Adrenal gland (tissue), 12 donors: ENCODE results near the gene CLDN20. TPM values are rescaled to one million over a fixed set of nuclear protein-coding genes. Genes with fewer than 3 reads are reported as not detected.
"Not testable (repeated sequence)": the region's sequence is repeated elsewhere in the genome, so short reads cannot be mapped to it uniquely, and the experiment has no call there.

Source experiments
- DNase-seq, 7 donors: peaks; one replicate each; pipeline ENCODE4 v3.0.0-alpha.2; 2019 to 2020
- H3K27ac ChIP-seq, 5 donors: fragments of 200-600 bp; sonication (generic) in 4 of 5; 1 replicate in 3 of 5; 2 replicates in 2 of 5; pipeline versions ENCODE4 v1.5.1 to v1.8.0; 2016 to 2020; ENCODE audit warnings: mild to moderate bottlenecking in 1 of 5
- H3K27me3 ChIP-seq: fragments of 200-600 bp; 2 replicates; pipeline ENCODE4 v1.8.0; 2021
- H3K36me3 ChIP-seq, 2 donors: fragments of 200-600 bp; replicated peaks in 1 of 2; 1 replicate in 1 of 2; 2 replicates in 1 of 2; pipeline versions ENCODE4 v1.5.1 to v1.8.0; 2018 to 2022
- H3K4me1 ChIP-seq, 2 donors: fragments of 200-600 bp; replicated peaks in 1 of 2; 1 replicate in 1 of 2; 2 replicates in 1 of 2; pipeline versions ENCODE4 v1.5.1 to v1.8.0; 2018 to 2021
- H3K4me3 ChIP-seq, 4 donors: fragments of 200-600 bp; sonication (generic) in 3 of 4; one replicate each; pipeline ENCODE4 v1.5.1; 2016 to 2018
- H3K9me3 ChIP-seq, 3 donors: fragments of 200-600 bp; sonication (generic) in 1 of 3; replicated peaks in 1 of 3; 1 replicate in 2 of 3; 2 replicates in 1 of 3; pipeline versions ENCODE4 v1.5.1 to v1.8.0; 2016 to 2021
- CTCF ChIP-seq, 6 experiments: fragments of 450-650 bp in 4 of 6; fragments of 200-600 bp in 2 of 6; sonication (generic) in 1 of 6; IDR thresholded peaks; 1 replicate in 5 of 6; 2 replicates in 1 of 6; pipeline versions ENCODE4 v1.5.1 to v1.8.0; 2016 to 2021; ENCODE audit warnings: antibody characterized with exemption in 6 of 6, mild to moderate bottlenecking in 2 of 6, moderate library complexity in 1 of 6
- POLR2A ChIP-seq, 2 donors: fragments of 450-650 bp; IDR thresholded peaks; one replicate each; pipeline ENCODE4 v1.6.1; 2017; ENCODE audit warnings: antibody characterized with exemption in 2 of 2, mild to moderate bottlenecking in 2 of 2, moderate library complexity in 1 of 2
- WGBS, 4 donors: extraction: QIAGEN DNeasy Blood & Tissue Kit in 2 of 4; methylation state at CpG; one replicate each; pipeline versions ENCODE4 v1.1.5 to v1.1.7; 2013 to 2017; 5-methylcytosine and 5-hydroxymethylcytosine counted together
- intact Hi-C, 2 donors: fragments of 100-400 bp; cut with DNase I; formaldehyde crosslinking; loops; one replicate each; pipeline versions ENCODE4 v1.14.1 to v1.15.0; 2022 to 2023
- polyA plus RNA-seq, 3 donors: library from polyadenylated mRNA; stranded (reverse); fragments of 200-250 nt in 2 of 3; fragments of 350-450 nt in 1 of 3; fragmentation: Illumina TruSeq in 1 of 3; extraction: RNeasy Lipid Tissue Mini Kit (QIAGEN cat#74804) in 1 of 3; gene quantifications; one replicate each; pipeline ENCODE4 v1.2.3, GENCODE V29; 2013 to 2014
- total RNA-seq, 9 donors: library from RNA; depleted of rRNA in 4 of 9; stranded (reverse); fragments of >200 nt in 4 of 9; fragments of 120-200 nt in 1 of 9; fragmentation: NEBNext Ultra II Directional in 1 of 9; extraction: Animal tissue kit (Norgen Biotek cat#: 25700) in 1 of 9; gene quantifications; one replicate each; pipeline versions ENCODE4 v1.1.0 to v1.2.4, GENCODE V29; 2013 to 2023
- donor health status: healthy with polysubstance abuse.
- donor health status: Bipolar disorder and iron deficiency.
- donor health status: DM: yes; HTN: yes; CAD: no.
- donor health status: DM: no; HTN: no; CAD: no.
- donor health status: DM: no; HTN: no; CAD: no.
- donor health status: DM: yes; HTN: yes; CAD: no.

Gene CLDN20
- total and polyA plus RNA-seq, 12 donors: not detected

GRCh38 chr6:155224618-155225017 is 39.2 kb upstream of the CLDN20 start:
- Histone ChIP-seq H3K36me3 (no peaks in the 10 kb centered on the region), H3K27me3 (no peaks in the 10 kb centered on the region), H3K4me3 (no peak overlapping the region), H3K27ac (no peak overlapping the region), H3K4me1 (no peaks in the 10 kb centered on the region), H3K9me3 (no peaks in the 10 kb centered on the region)
- WGBS, 4 donors: 92 to 95% (median 94%) methylated on average over 7 of the region's 7 CpGs
- DNase-seq: no peak
- TF ChIP-seq POLR2A (IDR thresholded peaks at IDR 0.05) (no peak), CTCF (IDR thresholded peaks at IDR 0.05) (no peak)
- intact Hi-C loops: no loop called here

DNA sequence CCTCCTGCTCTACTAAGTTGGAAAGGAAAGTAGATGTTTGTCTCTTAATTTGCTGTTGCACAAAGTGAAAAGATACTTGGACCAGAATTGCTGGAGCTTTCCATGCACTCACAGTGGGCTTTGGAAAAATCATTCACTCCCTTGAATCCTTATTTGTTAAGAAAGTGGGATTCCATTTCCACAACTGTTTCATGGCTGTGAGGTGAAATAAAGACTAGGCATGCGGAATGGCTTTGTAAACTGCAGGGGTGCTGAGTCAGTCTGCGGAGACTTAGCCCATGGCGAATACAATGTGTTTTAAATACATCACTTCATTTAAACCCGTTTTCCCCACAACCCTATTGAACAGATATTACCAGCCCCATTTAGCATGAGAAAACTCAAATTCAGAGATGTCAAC is 36.8 kb upstream of the CLDN20 start:
- TF ChIP-seq POLR2A (IDR thresholded peaks at IDR 0.05): no peak
- no peak for TF ChIP-seq CTCF (IDR thresholded peaks at IDR 0.05)
- intact Hi-C loops: no loop called here
- Histone ChIP-seq H3K27me3 (no peaks in the 10 kb centered on the region), H3K36me3 (no peaks in the 10 kb centered on the region), H3K4me3 (no peak overlapping the region), H3K9me3 (no peaks in the 10 kb centered on the region), H3K27ac (no peak overlapping the region), H3K4me1 (no peaks in the 10 kb centered on the region)
- 92 to 100% (median 95%) methylated on average over 4 of the region's 4 CpGs for WGBS, 4 donors
- no peak for DNase-seq

DNA sequence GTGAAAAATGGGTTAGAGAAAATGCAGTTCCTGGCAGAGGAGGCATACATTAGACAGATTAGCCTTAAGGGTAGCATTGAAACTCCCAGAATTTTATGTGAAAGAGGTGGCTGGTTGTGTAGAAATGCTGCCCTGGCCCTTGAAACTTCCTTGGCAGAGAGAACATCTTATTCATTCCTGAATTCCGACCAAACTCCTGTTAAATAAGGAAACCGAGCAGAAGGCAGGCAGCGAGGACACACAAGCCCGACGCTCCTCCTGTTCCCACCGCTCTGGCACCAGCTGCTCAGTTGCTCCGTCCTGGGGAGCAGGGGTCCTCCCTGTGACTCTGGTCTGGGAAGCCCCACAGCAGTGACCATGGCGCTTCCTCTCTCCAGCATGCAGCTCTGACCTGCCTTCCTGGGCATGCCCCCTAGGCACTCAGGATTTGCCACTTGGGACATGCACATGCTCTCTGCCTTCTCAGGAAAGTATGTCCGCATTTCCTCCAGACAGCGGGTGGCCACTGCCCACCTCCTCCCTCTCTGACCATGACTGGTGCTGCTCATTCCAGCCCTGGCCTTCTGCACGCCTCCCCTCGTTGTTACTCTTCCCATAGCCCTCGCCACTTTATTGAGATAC is 35.2 kb upstream of the CLDN20 start:
- TF ChIP-seq CTCF (IDR thresholded peaks at IDR 0.05) (no peak), POLR2A (IDR thresholded peaks at IDR 0.05) (no peak)
- H3K4me3 ChIP-seq: no peak overlapping the region
- intact Hi-C loops: no loop called here

DNA sequence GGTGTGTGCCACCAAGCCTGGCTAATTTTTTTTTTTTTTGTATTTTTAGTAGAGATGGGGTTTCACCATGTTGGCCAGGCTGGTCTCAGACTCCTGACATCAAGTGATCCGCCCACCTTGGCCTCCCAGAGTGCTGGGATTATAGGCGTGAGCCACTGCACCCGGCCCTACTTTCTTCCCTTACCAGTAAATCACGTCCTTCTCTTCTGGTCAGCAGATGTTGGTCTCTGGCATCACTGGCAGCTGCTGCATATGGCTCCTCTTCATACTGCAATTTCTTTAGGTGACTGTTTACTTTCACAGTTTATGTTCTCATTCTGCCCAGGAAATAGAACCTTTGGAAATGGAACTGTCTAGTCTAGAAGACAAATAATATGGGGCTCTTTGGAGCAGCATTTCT is 32.8 kb upstream of the CLDN20 start:
- 92 to 95% (median 92%) methylated on average over 4 of the region's 4 CpGs for WGBS, 4 donors
- H3K36me3 ChIP-seq, H3K9me3 ChIP-seq, intact Hi-C loops, H3K4me1 ChIP-seq, H3K27me3 ChIP-seq, H3K27ac ChIP-seq, H3K4me3 ChIP-seq, DNase-seq: not testable (repeated sequence)

More for the DNA sequence above, 35.2 kb upstream of the CLDN20 start:
- no peaks in the 10 kb centered on the region for H3K27me3 ChIP-seq
- no peak overlapping the region for H3K27ac ChIP-seq
- WGBS, 4 donors: 82 to 90% (median 85%) methylated on average over 13 of the region's 13 CpGs
- H3K4me1 ChIP-seq: no peaks in the 10 kb centered on the region
- H3K36me3 ChIP-seq: no peaks in the 10 kb centered on the region
- DNase-seq: no peak
- H3K9me3 ChIP-seq: no peaks in the 10 kb centered on the region

DNA sequence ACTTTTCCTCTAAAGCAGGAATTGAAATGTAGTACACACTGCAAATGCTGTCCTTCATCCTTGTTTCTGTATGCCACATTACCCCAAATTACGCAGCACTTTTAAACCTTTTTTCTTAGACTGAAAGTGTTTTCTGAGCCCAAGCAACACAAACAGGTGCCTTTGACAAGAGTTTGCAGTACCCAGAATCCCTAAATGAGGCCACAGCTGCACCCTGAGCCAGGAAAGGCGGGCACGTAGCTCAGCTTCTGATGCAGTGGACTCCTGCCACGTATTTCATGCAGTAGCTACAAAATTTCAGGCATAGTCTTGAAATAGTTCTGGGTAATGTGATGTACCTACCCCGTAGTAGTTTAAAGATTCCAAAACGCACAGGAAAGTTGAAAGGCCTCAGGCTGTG is 31.0 kb upstream of the CLDN20 start:
- Histone ChIP-seq H3K27ac (no peak overlapping the region), H3K36me3 (no peaks in the 10 kb centered on the region), H3K9me3 (no peaks in the 10 kb centered on the region), H3K4me3 (no peak overlapping the region), H3K4me1 (no peaks in the 10 kb centered on the region), H3K27me3 (no peaks in the 10 kb centered on the region)
- no peak for DNase-seq
- intact Hi-C loops: no loop called here
- TF ChIP-seq POLR2A (IDR thresholded peaks at IDR 0.05) (no peak), CTCF (IDR thresholded peaks at IDR 0.05) (no peak)
- 78 to 94% (median 84%) methylated on average over 6 of the region's 6 CpGs for WGBS, 4 donors
